ENCODE measurements around the gene TERT. TPM values are rescaled to one million over a fixed set of nuclear protein-coding genes. Genes with fewer than 3 reads are reported as not detected.

Gene TERT
- total and polyA plus RNA-seq, 2 of the 4 experiments (the other 2 are of a cell fraction): not detected

- H3K9me3 ChIP-seq (ENCODE audit: control insufficient read depth, insufficient read depth, low read length): no peaks in the 10 kb centered on the region
- H3K36me3 ChIP-seq (ENCODE audit: control insufficient read depth, insufficient read depth, low read length): peaks cover 27% of the 10 kb centered on the region
- H4K8ac ChIP-seq (ENCODE audit: low read depth in 2 of 2, low read length in 2 of 2): no peak overlapping the region
- CTCF ChIA-PET: no interaction called here
- no peak overlapping the region for H2BK120ac ChIP-seq (ENCODE audit: low read depth, low read length)
- no peak overlapping the region for H3K4me3 ChIP-seq (ENCODE audit: insufficient read depth, low read depth, low read length)
- no peak overlapping the region for H3K27ac ChIP-seq (ENCODE audit: insufficient read depth, low read length)
- H3K27me3 ChIP-seq (ENCODE audit: control insufficient read depth, insufficient read depth, low read length): no peaks in the 10 kb centered on the region
- no peak overlapping the region for H2BK15ac ChIP-seq (ENCODE audit: low read depth, low read length)
- no CpG with 5 or more reads among the region's 9 CpGs for WGBS, 2 experiments (ENCODE audit: extremely low coverage in 2 of 2, insufficient read length in 1 of 2)
- no peak for ATAC-seq (ENCODE audit: low read depth)
- no peak overlapping the region for H3K9ac ChIP-seq (ENCODE audit: low read depth, low read length)
- no peak overlapping the region for H3K56ac ChIP-seq (ENCODE audit: extremely low read depth, insufficient read depth, low read length)
- H2BK20ac ChIP-seq (ENCODE audit: low read depth, low read length): no peak overlapping the region
- H3K23ac ChIP-seq (ENCODE audit: low read depth, low read length): no peak overlapping the region
- peaks cover 8% of the 10 kb centered on the region; the same call in 1 of the 2 replicates for H3K4me1 ChIP-seq (ENCODE audit: control insufficient read depth, insufficient read depth, low read length)
- no peak overlapping the region for H2AFZ ChIP-seq (replicated peaks; ENCODE audit: low read length, poor library complexity)
- DNase-seq: no peak
- intact Hi-C loops (cut with micrococcal nuclease) (no loop called here), in situ Hi-C loops (cut with MboI; ENCODE audit: low sequenced_read_pairs) (no loop called here), dilution Hi-C loops (cut with HindIII; ENCODE audit: low sequenced_read_pairs, unreplicated experiment) (no loop called here)
- H2AK9ac ChIP-seq (replicated peaks; ENCODE audit: low read depth, low read length, poor library complexity): no peak overlapping the region
- no peaks in the 10 kb centered on the region for H3K9me1 ChIP-seq (ENCODE audit: insufficient read depth, low read length)
- H2BK5ac ChIP-seq (ENCODE audit: low read depth, low read length, poor library complexity, severe bottlenecking): no peak overlapping the region
- H3K79me1 ChIP-seq (ENCODE audit: low read depth in 1 of 2, low read length in 2 of 2): peaks cover 13 to 29% of the 10 kb centered on the region in 2 experiments
- no peak overlapping the region for H4K5ac ChIP-seq (ENCODE audit: low read depth, low read length)
- H4K20me1 ChIP-seq (ENCODE audit: insufficient read depth, low read length): no peaks in the 10 kb centered on the region
- no peak overlapping the region for H3K14ac ChIP-seq (replicated peaks; ENCODE audit: low read depth, low read length)
- H3K4ac ChIP-seq (ENCODE audit: low read depth, low read length): no peak overlapping the region
- no peak overlapping the region for H3K4me2 ChIP-seq (ENCODE audit: low read depth, low read length)
- TF ChIP-seq ELK1 (IDR thresholded peaks at IDR 0.05; ENCODE audit: borderline replicate concordance, low read depth, low read length) (no peak), MXI1 (IDR thresholded peaks at IDR 0.05; ENCODE audit: borderline replicate concordance, low read depth, low read length) (no peak), CEBPB (IDR thresholded peaks at IDR 0.05; ENCODE audit: low read depth, low read length) (no peak), POLR2A (IDR thresholded peaks at IDR 0.05; ENCODE audit: low read depth, low read length) (no peak), RFX5 (IDR thresholded peaks at IDR 0.05; ENCODE audit: low read depth, low read length) (no peak), SMC3 (IDR thresholded peaks at IDR 0.05; ENCODE audit: low read depth, low read length) (no peak), NFE2L2 (IDR thresholded peaks at IDR 0.05; ENCODE audit: low read depth, low read length) (no peak), MAFK (IDR thresholded peaks at IDR 0.05; ENCODE audit: low read depth, low read length) (no peak), RCOR1 (IDR thresholded peaks at IDR 0.05; ENCODE audit: insufficient replicate concordance, low read length) (no peak), CHD1 (IDR thresholded peaks at IDR 0.05; ENCODE audit: low read depth, low read length) (no peak), BHLHE40 (IDR thresholded peaks at IDR 0.05; ENCODE audit: low read depth, low read length) (no peak), MAZ (IDR thresholded peaks at IDR 0.05; ENCODE audit: borderline replicate concordance, low read depth, low read length) (no peak), FOS (IDR thresholded peaks at IDR 0.05; ENCODE audit: low read depth, low read length) (no peak), RAD21 (IDR thresholded peaks at IDR 0.05; ENCODE audit: low read length) (no peak)
- TF ChIP-seq, protein P1, sequence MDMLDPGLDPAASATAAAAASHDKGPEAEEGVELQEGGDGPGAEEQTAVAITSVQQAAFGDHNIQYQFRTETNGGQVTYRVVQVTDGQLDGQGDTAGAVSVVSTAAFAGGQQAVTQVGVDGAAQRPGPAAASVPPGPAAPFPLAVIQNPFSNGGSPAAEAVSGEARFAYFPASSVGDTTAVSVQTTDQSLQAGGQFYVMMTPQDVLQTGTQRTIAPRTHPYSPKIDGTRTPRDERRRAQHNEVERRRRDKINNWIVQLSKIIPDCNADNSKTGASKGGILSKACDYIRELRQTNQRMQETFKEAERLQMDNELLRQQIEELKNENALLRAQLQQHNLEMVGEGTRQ (IDR thresholded peaks at IDR 0.05; ENCODE audit: low read depth, low read length): no peak
- TF ChIP-seq, protein P2, sequence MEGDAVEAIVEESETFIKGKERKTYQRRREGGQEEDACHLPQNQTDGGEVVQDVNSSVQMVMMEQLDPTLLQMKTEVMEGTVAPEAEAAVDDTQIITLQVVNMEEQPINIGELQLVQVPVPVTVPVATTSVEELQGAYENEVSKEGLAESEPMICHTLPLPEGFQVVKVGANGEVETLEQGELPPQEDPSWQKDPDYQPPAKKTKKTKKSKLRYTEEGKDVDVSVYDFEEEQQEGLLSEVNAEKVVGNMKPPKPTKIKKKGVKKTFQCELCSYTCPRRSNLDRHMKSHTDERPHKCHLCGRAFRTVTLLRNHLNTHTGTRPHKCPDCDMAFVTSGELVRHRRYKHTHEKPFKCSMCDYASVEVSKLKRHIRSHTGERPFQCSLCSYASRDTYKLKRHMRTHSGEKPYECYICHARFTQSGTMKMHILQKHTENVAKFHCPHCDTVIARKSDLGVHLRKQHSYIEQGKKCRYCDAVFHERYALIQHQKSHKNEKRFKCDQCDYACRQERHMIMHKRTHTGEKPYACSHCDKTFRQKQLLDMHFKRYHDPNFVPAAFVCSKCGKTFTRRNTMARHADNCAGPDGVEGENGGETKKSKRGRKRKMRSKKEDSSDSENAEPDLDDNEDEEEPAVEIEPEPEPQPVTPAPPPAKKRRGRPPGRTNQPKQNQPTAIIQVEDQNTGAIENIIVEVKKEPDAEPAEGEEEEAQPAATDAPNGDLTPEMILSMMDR (conservative IDR thresholded peaks at IDR 0.05; ENCODE audit: low read depth, low read length): no peak
- BruUV-seq (replicated peaks): no TSS peak
- no peak overlapping the region for H3K18ac ChIP-seq (ENCODE audit: low read depth, low read length)
- no peak overlapping the region for H4K91ac ChIP-seq (ENCODE audit: insufficient read depth, low read depth, low read length)
- no peak overlapping the region for H2AK5ac ChIP-seq (ENCODE audit: low read depth, low read length)
- POLR2A ChIA-PET (ENCODE audit: unreplicated experiment): no interaction called here
These were observed 48.5 kb upstream of the TERT start for GRCh38 chr5:1343315-1343751.
